Loucy (cell line): ENCODE measurements around the gene CDA.

Source experiments
- CTCF ChIP-seq: fragments of 200-600 bp; sonication (generic); conservative IDR thresholded peaks from 2 replicates; pipeline ENCODE4 v1.5.1; 2014; ENCODE audit warnings: mild to moderate bottlenecking, antibody characterized with exemption, low read length
- EZH2phosphoT487 ChIP-seq: fragments of 200-600 bp; IDR thresholded peaks from 2 replicates; pipeline ENCODE4 v1.6.1; 2018; ENCODE audit warnings: antibody characterized with exemption, mild to moderate bottlenecking, moderate library complexity, borderline replicate concordance

DNA sequence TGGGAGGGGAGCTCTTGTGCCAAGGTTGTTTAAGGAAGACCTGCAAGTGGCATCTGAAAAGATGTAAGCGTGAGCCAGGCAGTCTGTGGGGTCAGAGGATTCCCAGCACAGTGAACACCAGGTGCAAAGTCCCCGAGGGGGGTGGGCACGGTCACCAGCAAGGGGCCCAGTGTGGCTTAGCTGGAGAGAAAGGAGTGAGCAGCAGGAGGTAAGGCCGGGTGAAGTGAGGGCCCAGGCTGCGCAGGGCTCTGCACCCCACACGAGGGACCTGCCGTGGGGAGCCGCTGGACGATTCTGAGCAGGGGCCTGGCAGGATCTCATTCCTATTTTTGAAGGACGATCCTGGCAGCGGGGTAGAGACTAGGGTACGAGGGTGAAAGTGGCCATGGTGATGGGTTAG lies 68.1 kb downstream of the CDA start:
- TF ChIP-seq CTCF (no peak), EZH2phosphoT487 (no peak)
